DMS 273 treated with DMSO at 0.1 percent for 48 hours (cell line): ENCODE measurements around the gene CFAP299.

Source experiments
- DNase-seq: peaks from one replicate; lab custom pipeline; 2025; lab: John Stamatoyannopoulos, UW

CFAP299 gene

DNA sequence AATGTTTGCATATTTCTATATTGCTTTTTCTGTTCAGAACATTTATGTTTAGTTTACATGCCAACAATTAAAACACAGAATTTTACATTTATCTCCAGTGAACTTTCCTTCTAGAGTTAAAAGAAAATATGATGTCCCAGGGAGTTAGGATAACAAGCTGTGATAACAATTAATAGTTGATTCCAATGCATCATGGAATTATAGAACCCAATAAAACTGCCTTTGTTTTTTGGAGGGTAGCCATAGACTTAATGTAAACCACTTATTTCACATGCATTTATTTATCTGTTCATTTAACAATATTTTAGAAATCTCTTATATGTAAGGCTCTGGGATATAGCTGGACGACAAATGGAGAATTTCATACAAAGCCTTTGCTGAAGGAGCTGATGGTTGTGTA is 180.0 kb downstream of the CFAP299 start:
- no peak for DNase-seq

DNA sequence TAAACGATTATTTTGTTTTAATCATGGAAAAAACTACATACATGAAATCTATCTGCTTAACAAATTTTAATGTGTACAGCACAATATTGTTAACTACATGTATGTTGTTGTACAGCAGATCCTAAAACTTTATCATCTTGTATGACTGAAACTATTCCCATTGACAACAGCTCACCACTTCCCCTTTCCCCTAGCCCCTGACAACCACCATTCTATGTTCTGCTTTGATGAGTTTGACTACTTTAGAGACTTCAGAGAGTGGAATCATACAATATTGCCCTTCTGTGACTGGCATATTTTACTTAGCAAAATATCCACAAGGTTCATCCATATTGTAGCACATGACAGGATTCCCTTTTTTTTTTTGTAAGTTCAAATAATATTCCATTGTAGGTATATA is 185.9 kb downstream of the CFAP299 start:
- DNase-seq, result no peak

DNA sequence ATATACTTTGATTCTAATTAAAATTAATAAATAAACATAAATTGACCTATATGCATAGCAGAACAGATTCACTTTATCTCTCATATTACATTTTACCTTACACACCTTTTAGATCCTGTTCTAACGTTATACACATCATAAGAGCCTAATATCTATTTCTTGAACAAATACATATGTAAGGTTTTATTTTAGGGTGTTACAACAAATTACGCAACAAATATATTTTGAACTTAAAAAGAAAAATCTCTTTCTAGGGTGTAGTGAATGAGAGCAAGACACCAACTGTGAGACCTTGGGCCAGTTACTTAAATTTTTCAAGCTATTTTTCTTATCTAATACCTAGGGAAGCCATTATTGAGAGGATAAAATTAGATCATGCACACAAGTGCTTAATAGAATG is 191.2 kb downstream of the CFAP299 start:
- no peak for DNase-seq

DNA sequence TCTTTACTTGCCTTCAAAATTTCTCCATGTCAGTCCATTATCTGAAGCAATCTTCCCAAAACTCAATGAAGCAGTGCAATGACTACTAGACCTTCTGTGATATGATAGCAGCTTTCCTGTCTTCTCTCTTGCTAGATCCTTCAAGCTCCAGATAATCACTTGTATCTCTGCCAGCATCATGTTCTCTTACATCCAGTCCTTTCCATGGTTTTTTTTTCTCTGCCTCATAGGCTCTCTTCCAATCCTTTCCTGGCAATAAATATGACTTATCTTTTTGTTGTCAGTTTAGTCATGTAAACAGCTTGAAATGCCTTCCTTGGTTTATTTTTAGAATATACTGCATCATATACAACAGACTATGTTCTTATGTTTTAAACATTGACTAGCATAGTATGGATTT is 193.5 kb downstream of the CFAP299 start:
- no peak for DNase-seq

DNA sequence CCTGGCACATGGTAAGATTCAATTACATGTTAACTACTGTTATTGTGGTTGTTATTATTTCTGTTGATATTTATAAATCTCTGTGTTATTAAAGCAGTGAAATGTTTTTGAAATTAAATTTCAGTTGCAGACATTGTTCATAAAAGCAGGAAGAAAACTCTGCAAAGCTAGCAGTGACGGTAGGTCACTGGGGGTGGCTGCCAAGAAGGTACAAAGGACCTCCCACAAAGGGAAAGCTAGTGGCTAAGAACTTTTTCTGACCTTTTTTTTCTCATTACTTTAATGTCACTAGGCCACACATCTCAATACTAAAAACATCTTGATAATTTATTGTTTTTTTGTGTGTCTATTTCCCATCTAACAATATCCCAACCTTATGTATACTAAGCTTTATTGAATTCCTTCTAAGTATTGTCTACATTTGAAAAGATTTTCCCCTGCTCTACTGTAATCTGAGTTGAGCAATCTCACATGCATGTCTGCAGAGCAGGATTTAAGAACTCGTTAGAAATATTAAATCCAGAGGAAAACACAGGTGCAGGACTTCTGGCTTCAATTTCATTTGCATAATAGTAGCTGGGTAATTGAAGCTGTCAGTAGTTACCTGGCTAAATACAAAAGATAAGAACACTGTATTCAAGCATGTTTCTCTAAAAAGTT is 197.3 kb downstream of the CFAP299 start:
- no peak for DNase-seq

DNA sequence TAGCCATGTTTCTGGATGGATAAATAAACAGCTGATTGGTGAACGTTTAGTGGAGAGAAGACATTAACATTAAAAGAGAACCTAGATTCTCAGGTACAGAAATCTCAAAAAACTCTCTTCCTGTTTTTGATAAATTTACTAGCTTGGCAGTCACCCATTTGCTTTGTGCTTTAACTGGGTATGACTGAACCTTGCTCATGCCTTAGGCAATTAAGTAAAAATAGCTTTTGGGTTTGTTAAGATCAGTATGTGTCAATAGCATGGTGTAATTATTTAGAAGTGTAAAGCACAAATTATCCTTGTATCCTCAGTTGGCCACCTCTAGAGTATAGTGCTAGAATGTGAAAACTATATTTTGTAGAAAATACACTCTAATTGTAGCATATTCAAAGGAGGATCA is 200.0 kb downstream of the CFAP299 start:
- DNase-seq, result no peak

DNA sequence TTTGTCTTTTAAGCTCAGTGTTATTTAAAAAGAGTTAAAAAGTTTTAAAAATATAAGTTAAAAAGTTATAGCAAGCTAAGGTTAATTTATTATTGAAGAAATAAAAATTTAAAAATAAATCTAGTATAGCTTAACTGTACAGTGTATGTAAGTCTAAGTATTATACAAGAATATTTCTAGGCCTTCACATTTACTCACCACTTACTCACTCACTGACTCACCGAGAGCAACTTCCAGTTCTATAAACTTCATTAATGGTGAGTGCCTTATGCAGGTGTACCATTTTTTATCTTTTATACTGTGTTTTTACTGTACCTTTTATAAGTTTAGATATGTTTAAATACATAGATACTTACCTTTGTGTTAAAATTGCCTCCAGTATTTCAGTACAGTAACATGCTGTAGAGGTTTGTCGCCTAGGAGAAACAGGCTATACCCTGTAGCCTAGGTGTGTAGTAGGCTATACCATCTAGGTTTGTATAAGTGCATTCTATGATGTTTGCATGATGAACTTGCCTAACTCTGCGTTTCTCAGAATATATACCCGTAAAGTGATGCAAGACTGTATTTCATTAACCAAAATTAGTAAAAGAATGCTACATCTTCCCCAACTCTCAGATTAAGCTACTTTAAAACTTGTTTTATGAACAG is 202.9 kb downstream of the CFAP299 start:
- DNase-seq, result no peak

DNA sequence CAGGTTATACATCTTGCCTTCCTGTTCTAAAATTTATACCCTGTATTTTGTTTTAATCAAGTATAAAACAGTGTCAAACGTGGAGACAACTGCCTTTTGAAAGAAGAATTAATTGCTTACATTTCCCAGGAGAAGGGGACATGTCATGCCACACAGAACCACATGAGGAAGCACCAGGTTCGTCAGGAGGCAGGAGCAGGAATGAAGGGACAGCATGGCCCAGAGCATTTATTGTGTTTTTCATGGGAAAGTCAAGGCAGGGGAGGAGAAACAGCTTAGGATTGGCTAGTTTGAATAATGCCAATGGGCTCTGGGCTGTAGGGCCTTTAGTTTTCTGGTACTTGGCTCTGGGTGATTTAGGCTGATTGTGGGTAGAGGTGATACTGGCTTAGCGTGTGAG is 203.7 kb downstream of the CFAP299 start:
- no peak for DNase-seq

DNA sequence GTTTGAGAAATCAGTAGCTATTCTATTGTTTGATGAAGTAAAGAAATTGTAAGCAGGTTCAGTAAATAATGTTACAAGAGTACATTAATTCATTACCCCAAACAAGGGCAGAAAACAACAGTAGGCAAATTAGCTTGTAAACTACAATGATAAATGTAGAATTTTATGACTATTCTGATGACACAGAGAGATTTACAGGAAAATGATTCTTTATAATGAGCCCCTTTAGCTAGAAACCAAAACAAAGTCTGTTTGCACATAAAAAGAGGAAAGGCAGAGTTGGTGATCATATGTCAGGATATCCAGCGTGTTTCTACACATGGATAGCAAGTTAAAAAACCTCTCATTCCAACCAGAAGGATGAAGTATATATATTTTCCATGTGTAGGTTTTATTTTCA is 204.8 kb downstream of the CFAP299 start:
- no peak for DNase-seq

DNA sequence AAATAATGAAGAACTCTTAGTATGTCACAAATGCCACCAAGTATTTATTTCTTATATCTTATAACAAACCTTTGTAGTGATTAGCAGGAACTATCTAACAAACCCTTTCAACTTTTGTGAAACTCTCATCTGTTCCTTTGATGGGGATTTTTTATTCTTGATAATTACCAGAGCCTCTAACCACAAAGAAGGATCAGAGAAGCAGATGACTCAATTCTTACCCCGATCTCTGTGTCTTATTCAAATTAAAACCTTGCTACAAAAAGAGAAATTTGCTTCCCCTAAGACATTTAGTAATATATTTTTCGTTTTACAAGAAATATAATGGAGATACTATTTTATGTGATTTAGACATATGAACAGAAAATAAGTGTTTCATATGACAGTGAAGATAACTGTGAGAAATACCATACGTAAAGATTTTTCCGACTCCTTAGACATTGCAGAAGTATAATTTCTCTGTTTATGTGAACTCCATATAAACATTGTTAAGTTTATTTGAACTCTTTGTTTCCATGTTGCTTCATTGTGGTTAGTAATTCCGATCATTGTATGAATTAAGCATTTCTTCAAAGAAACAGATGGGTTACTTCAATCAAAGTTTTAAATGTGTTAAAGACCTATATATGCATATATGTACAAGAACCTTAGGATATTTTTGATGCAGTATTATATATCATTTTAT is 205.4 kb downstream of the CFAP299 start:
- DNase-seq, result no peak

DNA sequence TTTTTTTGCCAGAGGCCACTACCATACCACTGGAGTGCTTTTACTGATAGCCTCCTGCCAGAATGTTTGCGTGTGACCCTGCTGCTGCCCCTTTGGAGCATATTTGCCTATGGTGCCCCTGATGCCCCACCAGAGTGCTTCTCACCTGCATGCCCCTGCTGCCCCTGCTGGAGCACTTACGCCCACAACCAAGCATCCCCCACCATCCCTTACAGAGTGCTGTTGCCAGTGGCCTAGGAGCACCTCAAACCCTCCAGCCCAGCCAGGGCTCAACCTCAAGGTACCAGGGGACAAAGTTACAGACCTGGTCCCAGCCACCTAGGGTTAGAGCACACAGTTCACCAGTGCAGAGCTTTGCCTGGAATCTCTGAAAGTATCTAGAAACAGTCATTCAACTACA is 207.2 kb downstream of the CFAP299 start:
- DNase-seq, result no peak

DNA sequence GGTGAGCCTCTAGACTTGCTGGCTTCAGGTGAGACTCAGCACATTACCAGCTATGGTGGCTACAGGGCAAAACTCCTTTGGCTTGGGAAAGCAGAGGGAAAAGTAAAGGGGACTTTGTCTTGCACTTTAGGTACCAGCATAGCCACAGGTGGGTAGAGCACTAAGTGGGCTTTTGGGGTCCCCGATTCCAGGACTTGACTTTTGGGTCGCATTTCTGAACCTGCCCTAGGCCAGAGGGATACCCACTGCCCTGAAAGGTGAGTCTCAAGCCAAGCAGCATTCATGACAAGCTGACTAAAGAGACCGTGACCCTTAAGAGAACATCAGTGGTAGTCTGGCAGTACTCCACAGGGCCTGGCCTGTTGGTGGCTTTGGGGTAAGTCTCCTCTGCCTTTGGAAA is 224.8 kb downstream of the CFAP299 start:
- DNase-seq, result no peak

DNA sequence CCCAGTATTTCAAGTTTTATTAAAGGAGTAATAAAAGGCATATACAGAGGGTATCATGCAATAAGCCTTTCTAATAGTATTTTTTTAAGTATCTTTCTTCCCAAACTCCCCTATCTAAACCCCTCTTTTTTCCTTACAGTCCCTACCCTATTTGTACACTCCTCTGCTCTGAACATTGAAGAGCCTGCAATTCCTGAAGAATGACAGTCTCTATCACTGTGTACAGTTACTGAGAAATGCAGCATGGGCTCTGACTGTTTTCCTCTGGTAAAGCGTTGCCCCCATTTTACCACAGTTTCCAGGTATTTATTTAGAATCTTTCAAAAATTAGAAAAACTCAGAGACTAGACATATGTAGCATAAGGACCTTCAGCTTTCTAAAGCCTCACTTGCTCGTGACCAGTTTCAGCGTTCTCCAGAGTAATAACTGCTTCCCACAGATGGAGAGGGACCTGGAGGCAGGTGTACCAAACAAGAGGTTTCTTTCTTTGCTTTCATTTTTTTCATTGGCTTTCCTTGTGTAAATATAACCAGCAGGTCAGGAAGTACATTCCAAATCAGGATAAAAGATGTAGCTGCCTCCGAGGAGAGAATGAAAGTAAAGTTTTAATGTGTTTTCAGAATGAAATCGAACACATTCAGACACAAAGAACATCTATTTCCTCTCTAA is 230.8 kb downstream of the CFAP299 start:
- no peak for DNase-seq

DNA sequence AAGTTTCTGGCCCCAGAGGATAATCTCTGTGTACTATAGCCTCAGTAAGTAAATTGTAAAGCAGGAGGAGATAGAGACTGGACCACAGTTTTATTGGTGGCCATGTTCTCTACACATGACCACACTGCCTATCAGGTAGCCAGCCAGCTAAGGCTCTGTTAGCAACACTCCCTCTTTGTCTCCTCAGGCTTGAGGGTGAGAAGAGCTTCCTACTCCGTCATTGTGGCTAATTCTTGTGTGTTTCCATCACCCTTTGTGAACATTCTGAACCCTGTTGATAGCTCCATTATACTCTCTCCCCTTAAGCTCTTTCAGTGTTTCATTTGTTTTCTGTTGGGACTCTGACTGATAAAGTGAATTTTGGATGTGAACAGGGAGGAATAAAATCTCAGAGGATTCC is 233.4 kb downstream of the CFAP299 start:
- no peak for DNase-seq

DNA sequence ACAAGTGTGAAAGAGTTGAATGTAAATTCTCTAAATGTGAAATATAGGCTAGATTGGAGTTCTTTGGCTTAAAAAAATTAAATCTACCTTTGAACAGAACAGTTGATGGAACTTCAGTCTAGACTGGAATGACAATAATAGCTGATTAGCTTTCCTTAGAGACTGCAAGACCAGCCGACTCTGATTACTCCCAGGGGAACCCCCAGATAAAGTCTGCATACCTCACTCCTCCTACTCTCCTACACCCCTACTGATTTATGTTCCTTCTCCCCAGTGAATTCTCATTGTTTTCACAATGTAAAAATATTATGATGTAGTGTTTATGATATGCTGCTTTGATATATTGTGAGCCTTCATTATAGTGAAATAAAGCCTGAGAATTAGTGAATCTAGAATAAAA is 241.3 kb downstream of the CFAP299 start:
- DNase-seq, result no peak

DNA sequence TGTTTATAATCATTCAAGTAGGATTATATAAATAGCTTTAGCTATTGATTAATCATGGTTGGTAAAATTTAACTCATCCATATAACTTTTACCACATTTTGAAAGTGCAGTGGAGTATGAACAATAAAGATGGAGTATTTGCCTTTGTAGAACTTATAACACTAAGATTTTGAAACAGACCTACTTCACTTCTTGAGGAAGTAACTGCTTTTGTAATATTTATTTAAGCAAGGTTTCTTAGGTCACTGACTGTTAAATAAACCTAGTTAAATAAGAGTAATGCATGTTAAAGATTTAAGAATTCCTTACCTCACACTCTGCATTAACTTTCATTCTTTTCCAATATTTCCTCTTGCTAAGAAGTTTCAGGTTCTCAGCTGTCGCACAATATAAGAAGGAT is 242.5 kb downstream of the CFAP299 start:
- no peak for DNase-seq

DNA sequence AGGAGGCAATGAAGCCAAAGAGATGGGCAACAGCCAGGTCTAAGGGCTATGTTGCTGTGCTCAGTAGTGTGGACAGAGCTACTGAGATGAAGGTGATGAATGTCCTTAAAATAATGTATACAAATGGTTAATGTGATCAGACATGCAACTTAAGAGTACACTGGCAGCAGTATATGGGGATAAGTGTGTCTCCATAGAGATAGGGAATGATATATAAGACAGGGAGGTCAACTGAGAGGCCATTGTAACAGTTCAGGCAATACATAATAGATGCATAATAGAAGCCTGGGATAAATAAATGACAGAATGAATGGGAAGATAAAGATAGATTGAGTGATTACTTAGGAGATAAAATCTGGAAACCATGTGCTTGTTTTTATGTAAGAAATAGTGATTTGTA is 250.0 kb downstream of the CFAP299 start:
- no peak for DNase-seq

DNA sequence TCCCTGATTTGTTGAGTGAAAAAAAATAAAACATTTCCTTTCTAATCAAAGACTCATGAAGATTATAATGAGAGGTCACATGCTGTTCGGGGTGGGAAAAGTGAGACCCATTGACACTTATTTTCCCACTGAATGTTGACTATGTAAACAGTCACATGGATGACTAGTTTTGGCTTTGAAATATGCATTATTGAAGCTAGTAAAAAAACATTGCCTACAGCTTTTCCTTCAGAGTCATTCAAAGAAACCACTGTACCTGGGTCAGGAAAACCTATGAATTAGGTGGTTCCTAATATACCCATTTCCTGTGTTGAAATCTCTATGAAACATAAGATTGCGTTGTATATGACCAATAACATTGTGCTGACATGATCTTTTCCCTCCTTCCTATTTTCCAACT is 251.2 kb downstream of the CFAP299 start:
- no peak for DNase-seq

DNA sequence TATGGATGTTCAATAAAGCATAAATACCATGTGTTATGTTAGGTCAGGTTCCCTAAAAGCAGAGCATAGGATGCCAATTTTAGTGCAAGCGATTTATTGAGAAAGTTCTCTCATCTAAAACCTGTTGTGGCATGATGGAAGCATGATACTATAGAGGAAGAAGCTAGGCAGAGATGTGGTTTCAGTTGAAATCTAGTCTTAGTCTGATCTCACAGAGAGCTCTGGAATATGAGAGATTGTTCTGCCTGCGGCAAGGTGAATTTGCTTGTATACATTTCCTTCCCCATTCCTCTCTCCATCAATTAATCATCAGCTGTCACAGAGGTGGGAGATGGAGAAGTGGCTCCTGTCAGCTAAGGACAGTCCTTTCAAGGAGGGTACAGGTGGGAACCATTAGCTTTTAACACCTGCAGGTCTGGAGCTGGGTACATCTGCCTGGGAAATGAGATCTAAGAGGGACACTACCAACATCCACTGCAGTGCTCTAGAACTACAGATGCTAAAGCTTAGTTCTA is 252.4 kb downstream of the CFAP299 start:
- DNase-seq, result no peak

DNA sequence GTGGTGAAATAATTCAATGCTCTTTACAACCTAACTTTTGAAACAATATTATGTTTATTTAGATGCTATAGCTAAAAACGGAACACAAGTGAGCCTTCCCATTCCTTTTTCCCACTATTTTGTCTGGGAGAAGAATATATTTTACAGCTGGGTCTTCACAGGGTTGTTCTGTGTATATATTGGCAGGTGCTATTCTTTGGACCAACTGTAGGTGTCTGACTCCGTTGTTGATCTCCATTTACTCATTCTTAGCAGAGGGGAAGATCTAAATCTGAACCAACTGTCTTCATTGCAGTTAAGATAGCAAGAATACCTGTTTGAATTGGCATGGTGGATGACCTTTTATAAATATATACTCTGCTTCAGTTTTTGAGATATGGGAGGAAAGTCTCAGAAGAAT is 257.4 kb downstream of the CFAP299 start:
- DNase-seq, result no peak

DNA sequence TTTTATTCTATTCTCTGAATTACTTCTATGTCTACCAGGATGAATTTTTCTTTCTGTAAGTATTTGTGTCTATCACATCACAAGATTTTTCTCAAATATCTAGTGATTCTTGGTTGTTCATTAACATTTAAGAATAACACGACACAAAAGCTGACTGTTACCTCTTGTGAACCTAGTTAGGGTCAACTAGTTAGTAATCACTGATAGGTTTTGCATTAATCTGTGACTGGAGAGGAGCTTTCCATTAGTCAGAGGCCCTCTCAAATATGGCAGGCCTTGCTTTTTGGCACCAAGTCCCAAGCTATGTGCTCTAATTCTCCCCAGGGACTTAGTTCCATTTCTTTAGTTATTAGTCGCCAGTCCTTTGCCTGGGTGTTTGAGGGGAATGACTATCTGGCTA is 259.2 kb downstream of the CFAP299 start:
- no peak for DNase-seq

DNA sequence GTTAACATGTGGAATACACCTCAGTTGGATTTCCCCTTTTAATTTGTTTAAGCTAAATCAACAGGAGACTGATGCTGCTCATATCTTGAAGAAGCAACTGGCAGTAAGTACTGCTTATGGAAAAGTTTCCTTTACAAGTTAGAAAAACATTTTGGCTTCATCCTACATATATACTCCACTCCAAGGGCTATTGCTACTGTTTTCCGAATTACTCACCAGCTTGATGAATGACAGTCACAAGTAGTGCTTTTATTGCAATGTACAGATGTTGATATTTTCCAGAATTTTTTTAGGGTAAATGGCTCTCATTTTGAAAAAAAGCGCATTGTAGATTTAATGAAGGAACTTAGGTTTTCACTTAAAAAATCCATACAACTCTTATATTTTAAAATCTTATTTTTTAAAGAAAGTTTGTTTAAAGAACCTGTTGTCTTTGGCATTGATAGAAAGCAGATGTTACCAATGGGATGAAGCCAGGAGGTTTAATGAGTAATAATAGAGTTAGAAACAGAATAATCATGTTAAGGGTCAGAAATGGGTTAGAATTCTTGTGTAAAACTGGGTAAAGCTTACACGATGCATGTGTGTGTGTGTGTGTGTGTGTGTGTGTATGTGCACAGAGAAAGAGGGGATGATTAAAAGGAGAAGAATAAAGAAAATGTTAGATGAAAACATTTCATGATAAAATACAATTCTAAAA is 272.9 kb downstream of the CFAP299 start:
- no peak for DNase-seq
